GM21529 (cell line): ENCODE results near the gene C2orf49.

ENCODE experiments used
- ATAC-seq: cut with Tn5 transposase; IDR thresholded peaks from one replicate; pipeline ENCODE4 v1.9.1; 2021; ENCODE audit not compliant: unreplicated experiment

The C2orf49 gene

DNA sequence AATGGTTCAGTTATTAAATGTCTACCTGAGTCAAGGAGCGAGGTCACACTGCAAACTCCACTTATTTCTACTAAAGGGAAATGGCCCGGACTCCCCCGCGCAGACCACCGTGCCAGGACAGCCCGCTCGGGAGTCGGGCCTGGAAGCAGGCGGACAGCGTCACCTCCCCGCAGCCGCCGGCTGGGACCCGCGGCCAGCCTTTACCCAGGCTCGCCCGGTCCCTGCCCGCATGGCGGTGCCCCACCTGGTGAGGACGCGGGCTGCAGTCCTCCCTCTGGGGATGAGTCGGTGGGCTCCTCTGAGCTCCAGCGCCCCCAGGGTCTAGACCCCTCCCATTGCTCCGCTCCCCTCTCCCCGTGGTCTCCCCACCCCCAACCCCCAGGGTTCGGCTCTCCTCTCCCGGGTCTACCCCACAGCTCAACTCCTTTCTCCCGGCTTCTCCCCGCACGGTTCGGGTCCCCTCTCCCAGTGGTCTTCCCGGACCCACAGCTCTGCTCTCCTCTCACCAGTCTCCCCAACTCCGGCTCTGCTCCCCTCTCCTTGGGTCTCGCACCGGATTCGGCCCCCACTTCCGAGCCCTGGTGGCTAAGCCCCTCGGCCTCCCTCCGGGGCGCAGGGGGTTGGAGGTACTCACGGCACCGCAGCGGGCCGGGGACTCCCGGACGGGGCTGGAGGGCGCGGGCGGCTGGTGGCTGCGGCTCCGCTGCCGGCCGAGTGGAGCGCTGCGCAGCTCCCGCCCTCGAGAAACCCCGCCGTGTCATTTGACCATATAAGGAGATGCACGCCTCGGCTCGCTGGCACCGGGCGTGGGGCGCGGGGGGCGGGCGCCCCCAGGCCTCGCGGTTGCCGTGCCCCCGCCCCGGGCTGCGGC, 61.2 kb downstream of the C2orf49 start, which contains the start of gene FHL2:
TSS of gene FHL2 (minus strand) at position 716 of the 871 bp plus-strand sequence. CDS start 12,535 bp downstream, outside the sequence.
- ATAC-seq: peak; percentile 99
